Thoracic aorta (tissue), 2 donors: ENCODE data around the gene MACF1. TPM values are rescaled to one million over a fixed set of nuclear protein-coding genes. Genes with fewer than 3 reads are reported as not detected.
"Not testable (repeated sequence)": the region's sequence is repeated elsewhere in the genome, so short reads cannot be mapped to it uniquely, and the experiment has no call there.

Experiments
- ATAC-seq: fragments of 150-250 bp; one replicate; pipeline ENCODE4 v1.8.0; 2017; ENCODE audit warnings: low read depth; ENCODE audit not compliant: insufficient number of reproducible peaks, low FRiP score
- DNase-seq: peaks from one replicate; pipeline ENCODE4 v3.0.0-alpha.2; 2020; ENCODE audit warnings: low spot score
- H3K27ac ChIP-seq, 2 donors: fragments of 200-600 bp; sonication (generic); 1 replicate in 1 of 2; 2 replicates in 1 of 2; pipeline ENCODE4 v1.5.1; 2016; ENCODE audit warnings: mild to moderate bottlenecking in 2 of 2, moderate library complexity in 2 of 2
- H3K27me3 ChIP-seq: fragments of 200-600 bp; sonication (generic); replicated peaks from 2 replicates; pipeline ENCODE4 v1.6.0; 2016; ENCODE audit warnings: mild to moderate bottlenecking; ENCODE audit not compliant: insufficient read depth
- H3K36me3 ChIP-seq: fragments of 200-600 bp; sonication (generic); one replicate; pipeline ENCODE4 v1.5.1; 2016
- H3K4me1 ChIP-seq, 2 donors: fragments of 200-600 bp; sonication (generic); 1 replicate in 1 of 2; 2 replicates in 1 of 2; pipeline versions ENCODE4 v1.5.1 to v1.6.0; 2016; ENCODE audit warnings: low read depth in 2 of 2, mild to moderate bottlenecking in 1 of 2; ENCODE audit not compliant: control insufficient read depth in 1 of 2
- H3K4me3 ChIP-seq: fragments of 200-600 bp; sonication (generic); 2 replicates; pipeline ENCODE4 v1.5.1; 2016; ENCODE audit warnings: mild to moderate bottlenecking
- H3K9me3 ChIP-seq: fragments of 200-600 bp; sonication (generic); 2 replicates; pipeline ENCODE4 v1.5.1; 2016
- CTCF ChIP-seq: fragments of 200-600 bp; sonication (generic); IDR thresholded peaks from one replicate; pipeline ENCODE4 v1.5.1; 2019; ENCODE audit warnings: antibody characterized with exemption
- total RNA-seq, 2 donors: library from RNA; depleted of rRNA; stranded (reverse); fragments of >200 nt; gene quantifications; one replicate each; pipeline versions ENCODE4 v1.1.0 to v1.2.3, GENCODE V29; 2016

The MACF1 gene
- total RNA-seq, 2 donors from 2014 or later, result 604 to 650 TPM

- ATAC-seq (no peak), DNase-seq (no peak)
- Histone ChIP-seq H3K27me3 (no peaks in the 10 kb centered on the region), H3K4me1 (no peaks in the 10 kb centered on the region), H3K36me3 (peaks cover 33% of the 10 kb centered on the region), H3K9me3 (no peaks in the 10 kb centered on the region), H3K4me3 (no peak overlapping the region), H3K27ac (no peak overlapping the region)
- TF ChIP-seq CTCF, result no peak
Observed at GRCh38 chr1:39472826-39473225, 268.3 kb downstream of the MACF1 start.

- H3K36me3 ChIP-seq, result peaks cover 28% of the 10 kb centered on the region
- H3K4me1 ChIP-seq, result no peaks in the 10 kb centered on the region
- no peak overlapping the region for H3K27ac ChIP-seq
- no peaks in the 10 kb centered on the region for H3K27me3 ChIP-seq
- ATAC-seq (no peak), DNase-seq (no peak)
- TF ChIP-seq CTCF, result no peak
- no peaks in the 10 kb centered on the region for H3K9me3 ChIP-seq
- no peak overlapping the region for H3K4me3 ChIP-seq
Observed at GRCh38 chr1:39473324-39473723, 268.8 kb downstream of the MACF1 start.

GRCh38 chr1:39474810-39475209, 270.3 kb downstream of the MACF1 start:
- ATAC-seq (no peak), DNase-seq (no peak)
- Histone ChIP-seq H3K4me1 (no peaks in the 10 kb centered on the region), H3K27me3 (no peaks in the 10 kb centered on the region), H3K27ac (no peak overlapping the region), H3K36me3 (peaks cover 19% of the 10 kb centered on the region), H3K4me3 (no peak overlapping the region), H3K9me3 (no peaks in the 10 kb centered on the region)
- TF ChIP-seq CTCF, result no peak

GRCh38 chr1:39475551-39475950, 271.1 kb downstream of the MACF1 start:
- H3K4me1 ChIP-seq, H3K4me3 ChIP-seq, H3K9me3 ChIP-seq, DNase-seq, H3K27me3 ChIP-seq, H3K27ac ChIP-seq, ATAC-seq: not testable (repeated sequence)
- peaks cover 24% of the 10 kb centered on the region for H3K36me3 ChIP-seq

GRCh38 chr1:39478126-39478915, 273.8 kb downstream of the MACF1 start:
- TF ChIP-seq CTCF, result no peak
- Histone ChIP-seq H3K27me3 (no peaks in the 10 kb centered on the region), H3K4me1 (no peaks in the 10 kb centered on the region), H3K4me3 (no peak overlapping the region), H3K27ac (no peak overlapping the region), H3K9me3 (no peaks in the 10 kb centered on the region), H3K36me3 (peaks cover 34% of the 10 kb centered on the region)
- ATAC-seq, result no peak
- no peak for DNase-seq

- no peak overlapping the region for H3K27ac ChIP-seq
- H3K36me3 ChIP-seq, result peaks cover 47% of the 10 kb centered on the region
- no peak overlapping the region for H3K4me3 ChIP-seq
- peaks cover 0 to 2% of the 10 kb centered on the region in 2 donors for H3K4me1 ChIP-seq
- no peaks in the 10 kb centered on the region for H3K27me3 ChIP-seq
- DNase-seq (no peak), ATAC-seq (no peak)
- no peaks in the 10 kb centered on the region for H3K9me3 ChIP-seq
- TF ChIP-seq CTCF, result no peak
Observed at GRCh38 chr1:39481289-39481688, 276.8 kb downstream of the MACF1 start.
